ENCODE results near the gene PSMA5.

The PSMA5 gene

GRCh38 chr1:109354929-109355328, 71.3 kb downstream of the PSMA5 start:
- no peaks in the 10 kb centered on the region for H3K27me3 ChIP-seq (ENCODE audit: control insufficient read depth, insufficient read depth, low read length)

GRCh38 chr1:109351457-109351856, 74.8 kb downstream of the PSMA5 start:
- H3K9ac ChIP-seq (ENCODE audit: low read length): no peak overlapping the region
- H3K36me3 ChIP-seq (ENCODE audit: control insufficient read depth, insufficient read depth, low read length): no peaks in the 10 kb centered on the region
- H3K4me3 ChIP-seq (ENCODE audit: low read length): no peak overlapping the region
- no peaks in the 10 kb centered on the region for H3K9me3 ChIP-seq (ENCODE audit: control insufficient read depth, low read length)
- H3K4me1 ChIP-seq (ENCODE audit: control insufficient read depth, insufficient read depth, low read length): no peaks in the 10 kb centered on the region
- no peaks in the 10 kb centered on the region for H3K27me3 ChIP-seq (ENCODE audit: control insufficient read depth, insufficient read depth, low read length)

More at GRCh38 chr1:109354929-109355328, 71.3 kb downstream of the PSMA5 start:
- no peaks in the 10 kb centered on the region for H3K36me3 ChIP-seq (ENCODE audit: control insufficient read depth, insufficient read depth, low read length)
- no peaks in the 10 kb centered on the region for H3K4me1 ChIP-seq (ENCODE audit: control insufficient read depth, insufficient read depth, low read length)
- H3K9me3 ChIP-seq (ENCODE audit: control insufficient read depth, low read length): no peaks in the 10 kb centered on the region
- no peak overlapping the region for H3K4me3 ChIP-seq (ENCODE audit: low read length)
- H3K9ac ChIP-seq (ENCODE audit: low read length): no peak overlapping the region

- H3K27me3 ChIP-seq (ENCODE audit: control insufficient read depth, insufficient read depth, low read length): no peaks in the 10 kb centered on the region
- H3K4me3 ChIP-seq (ENCODE audit: low read length): no peak overlapping the region
- no peaks in the 10 kb centered on the region for H3K4me1 ChIP-seq (ENCODE audit: control insufficient read depth, insufficient read depth, low read length)
- no peaks in the 10 kb centered on the region for H3K36me3 ChIP-seq (ENCODE audit: control insufficient read depth, insufficient read depth, low read length)
- H3K9me3 ChIP-seq (ENCODE audit: control insufficient read depth, low read length): no peaks in the 10 kb centered on the region
- no peak overlapping the region for H3K9ac ChIP-seq (ENCODE audit: low read length)
These were observed 75.6 kb downstream of the PSMA5 start for GRCh38 chr1:109350655-109351054.

GRCh38 chr1:109350182-109350581, 76.1 kb downstream of the PSMA5 start:
- H3K9me3 ChIP-seq (ENCODE audit: control insufficient read depth, low read length): no peaks in the 10 kb centered on the region
- no peaks in the 10 kb centered on the region for H3K36me3 ChIP-seq (ENCODE audit: control insufficient read depth, insufficient read depth, low read length)
- H3K4me3 ChIP-seq (ENCODE audit: low read length): no peak overlapping the region
- no peaks in the 10 kb centered on the region for H3K4me1 ChIP-seq (ENCODE audit: control insufficient read depth, insufficient read depth, low read length)
- no peaks in the 10 kb centered on the region for H3K27me3 ChIP-seq (ENCODE audit: control insufficient read depth, insufficient read depth, low read length)
- H3K9ac ChIP-seq (ENCODE audit: low read length): no peak overlapping the region

Measured in mucosa of stomach (tissue), 1 donor.